ENCODE data around the gene SHROOM3.

DNA sequence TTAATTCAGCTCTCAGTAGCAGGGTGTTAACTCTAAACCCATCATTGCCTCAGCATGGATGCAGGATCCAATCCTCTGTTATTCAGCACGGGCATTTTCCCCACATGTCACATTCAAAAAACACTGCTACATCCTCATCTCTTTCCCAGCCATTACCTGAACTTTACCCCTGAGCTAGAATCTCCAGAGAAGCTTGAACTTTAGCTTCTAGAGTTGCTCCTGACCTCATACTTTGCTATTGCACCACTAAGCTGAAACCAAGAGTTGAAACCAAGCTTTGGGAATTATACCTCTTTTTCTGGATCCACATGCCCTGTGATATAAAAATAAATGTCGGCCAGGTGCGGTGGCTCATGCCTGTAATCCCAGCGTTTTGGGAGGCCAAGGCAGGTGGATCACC is 90.7 kb downstream of the SHROOM3 start:
- TF ChIP-seq POLR2AphosphoS5 (IDR thresholded peaks at IDR 0.05; ENCODE audit: low read depth, low read length) (no peak), TAF1 (IDR thresholded peaks at IDR 0.05; ENCODE audit: borderline replicate concordance, insufficient read depth, low read length) (no peak), FOXP2 (optimal IDR thresholded peaks at IDR 0.05; ENCODE audit: borderline replicate concordance, extremely low read depth, extremely low read length, insufficient read depth) (no peak)
- TF ChIP-seq, protein P1, sequence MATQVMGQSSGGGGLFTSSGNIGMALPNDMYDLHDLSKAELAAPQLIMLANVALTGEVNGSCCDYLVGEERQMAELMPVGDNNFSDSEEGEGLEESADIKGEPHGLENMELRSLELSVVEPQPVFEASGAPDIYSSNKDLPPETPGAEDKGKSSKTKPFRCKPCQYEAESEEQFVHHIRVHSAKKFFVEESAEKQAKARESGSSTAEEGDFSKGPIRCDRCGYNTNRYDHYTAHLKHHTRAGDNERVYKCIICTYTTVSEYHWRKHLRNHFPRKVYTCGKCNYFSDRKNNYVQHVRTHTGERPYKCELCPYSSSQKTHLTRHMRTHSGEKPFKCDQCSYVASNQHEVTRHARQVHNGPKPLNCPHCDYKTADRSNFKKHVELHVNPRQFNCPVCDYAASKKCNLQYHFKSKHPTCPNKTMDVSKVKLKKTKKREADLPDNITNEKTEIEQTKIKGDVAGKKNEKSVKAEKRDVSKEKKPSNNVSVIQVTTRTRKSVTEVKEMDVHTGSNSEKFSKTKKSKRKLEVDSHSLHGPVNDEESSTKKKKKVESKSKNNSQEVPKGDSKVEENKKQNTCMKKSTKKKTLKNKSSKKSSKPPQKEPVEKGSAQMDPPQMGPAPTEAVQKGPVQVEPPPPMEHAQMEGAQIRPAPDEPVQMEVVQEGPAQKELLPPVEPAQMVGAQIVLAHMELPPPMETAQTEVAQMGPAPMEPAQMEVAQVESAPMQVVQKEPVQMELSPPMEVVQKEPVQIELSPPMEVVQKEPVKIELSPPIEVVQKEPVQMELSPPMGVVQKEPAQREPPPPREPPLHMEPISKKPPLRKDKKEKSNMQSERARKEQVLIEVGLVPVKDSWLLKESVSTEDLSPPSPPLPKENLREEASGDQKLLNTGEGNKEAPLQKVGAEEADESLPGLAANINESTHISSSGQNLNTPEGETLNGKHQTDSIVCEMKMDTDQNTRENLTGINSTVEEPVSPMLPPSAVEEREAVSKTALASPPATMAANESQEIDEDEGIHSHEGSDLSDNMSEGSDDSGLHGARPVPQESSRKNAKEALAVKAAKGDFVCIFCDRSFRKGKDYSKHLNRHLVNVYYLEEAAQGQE (IDR thresholded peaks at IDR 0.05; ENCODE audit: insufficient read depth in 1 of 2, low read depth in 2 of 2, low read length in 2 of 2) = no peak

Measured in PFSK-1 (cell line).